Measurements from ENCODE around the gene PPP1R14C. TPM values are rescaled to one million over a fixed set of nuclear protein-coding genes. Genes with fewer than 3 reads are reported as not detected.

Gene PPP1R14C
- total and polyA plus RNA-seq, 2 of the 13 experiments (the other 11 are each of a cell fraction or from before 2014, with no cell fraction given): not detected

- ChIA-PET CTCF (ENCODE audit: low intra/inter-chr PET ratio, low total read pairs) (no interaction called here), POLR2A (no interaction called here)
- Histone ChIP-seq H3K4me2 (ENCODE audit: low read depth, low read length) (no peak overlapping the region), H4K20me1 (ENCODE audit: insufficient read depth, low read length) (no peaks in the 10 kb centered on the region), H3K36me3 (replicated peaks in 1 of 2; ENCODE audit: control insufficient read depth in 1 of 2, insufficient read depth in 2 of 2, low read length in 2 of 2) (no peaks in the 10 kb centered on the region), H3K4me1 (ENCODE audit: insufficient read depth, low read length) (no peaks in the 10 kb centered on the region), H3K27ac (ENCODE audit: extremely low read length, insufficient read depth, low read length) (no peak overlapping the region), H3K9me3 (ENCODE audit: low read length) (no peaks in the 10 kb centered on the region), H3K79me2 (ENCODE audit: insufficient read depth, low read length) (no peaks in the 10 kb centered on the region), H3K4me3 (replicated peaks in 1 of 3; ENCODE audit: insufficient read depth in 1 of 3, low read depth in 2 of 3, low read length in 3 of 3) (no peak overlapping the region), H3K9ac (ENCODE audit: insufficient read depth, low read depth, low read length) (no peak overlapping the region), H2AFZ (ENCODE audit: low read length) (no peak overlapping the region), H3K27me3 (ENCODE audit: control insufficient read depth in 1 of 2, insufficient read depth in 2 of 2, low read length in 2 of 2) (peaks cover 0 to 14% of the 10 kb centered on the region in 2 experiments; a peak in 3 of 5 replicates)
- no TSS peak for BruUV-seq (replicated peaks)
- no peak for DNase-seq (ENCODE audit: low spot score)
- in situ Hi-C loops (cut with HindIII; ENCODE audit: extremely low pct_ligation_motif_present, low pct_unique_long_range_greater_than_20kb) (no loop called here), intact Hi-C loops (cut with micrococcal nuclease; ENCODE audit: unreplicated experiment) (no loop called here)
- no peak for ATAC-seq
- FAIRE-seq: no peak
- WGBS (ENCODE audit: low lambda C conversion rate): 0% methylated on average over 2 of the region's 2 CpGs
- TF ChIP-seq ZSCAN30 (CRISPR knock-in tag; IDR thresholded peaks at IDR 0.05) (no peak), E2F5 (CRISPR knock-in tag; conservative IDR thresholded peaks at IDR 0.05) (no peak), ZNF263 (CRISPR knock-in tag; IDR thresholded peaks at IDR 0.05) (no peak), ETV5 (CRISPR knock-in tag; IDR thresholded peaks at IDR 0.05; ENCODE audit: borderline replicate concordance) (no peak), E2F1 (CRISPR knock-in tag; IDR thresholded peaks at IDR 0.05) (no peak), ZBTB46 (CRISPR knock-in tag; IDR thresholded peaks at IDR 0.05; ENCODE audit: borderline replicate concordance) (no peak), UBTF (CRISPR knock-in tag; IDR thresholded peaks at IDR 0.05) (no peak), BHLHE40 (IDR thresholded peaks at IDR 0.05; ENCODE audit: low read length) (no peak), STAG1 (CRISPR knock-in tag; IDR thresholded peaks at IDR 0.05) (no peak), ZIK1 (CRISPR knock-in tag; IDR thresholded peaks at IDR 0.05; ENCODE audit: borderline replicate concordance, low read depth) (no peak), MEIS2 (CRISPR knock-in tag; IDR thresholded peaks at IDR 0.05) (no peak), ZNF674 (CRISPR knock-in tag; IDR thresholded peaks at IDR 0.05; ENCODE audit: low read depth) (no peak), ZNF770 (CRISPR knock-in tag; IDR thresholded peaks at IDR 0.05) (no peak), HINFP (CRISPR knock-in tag; IDR thresholded peaks at IDR 0.05; ENCODE audit: low read depth) (no peak), ZNF260 (CRISPR knock-in tag; IDR thresholded peaks at IDR 0.05; ENCODE audit: borderline replicate concordance, low read depth) (no peak)
Measured at GRCh38 chr6:150133686-150134085, 9.2 kb upstream of the PPP1R14C start.

Data from HepG2 (cell line).